CD4-positive, alpha-beta T cell treated with Interleukin-10 for 1 hour (primary cell): Measurements from ENCODE around the gene TNNI2.

Experiments
- DNase-seq: peaks from one replicate; pipeline ENCODE4 v3.0.0-alpha.2; 2020

Gene TNNI2

GRCh38 chr11:1835671-1836010 is 3.1 kb upstream of the TNNI2 start:
- DNase-seq, result no peak

GRCh38 chr11:1836011-1836945 is 2.5 kb upstream of the TNNI2 start:
- DNase-seq, result no peak

GRCh38 chr11:1837171-1838076 is 1.4 kb upstream of the TNNI2 start:
- DNase-seq, result peak; percentile 84

- no peak for DNase-seq
These were observed 730 bp upstream of the TNNI2 start for GRCh38 chr11:1838077-1838425.

GRCh38 chr11:1839204-1839923 is 583 bp downstream of the TNNI2 start:
- no peak for DNase-seq

- DNase-seq, result peak; percentile 34
These were observed 1.4 kb downstream of the TNNI2 start for GRCh38 chr11:1839924-1840779.

- no peak for DNase-seq
These were observed 2.1 kb downstream of the TNNI2 start for GRCh38 chr11:1840780-1841480.

- no peak for DNase-seq
These were observed 2.8 kb downstream of the TNNI2 start for GRCh38 chr11:1841511-1842148.

- DNase-seq, result no peak
These were observed 3.6 kb downstream of the TNNI2 start for GRCh38 chr11:1842149-1843097.

- DNase-seq, result no peak
These were observed 4.3 kb downstream of the TNNI2 start for GRCh38 chr11:1843098-1843473.

- no peak for DNase-seq
These were observed 5.0 kb downstream of the TNNI2 start for GRCh38 chr11:1843796-1844195.

- peak; percentile 65 for DNase-seq
These were observed 5.7 kb downstream of the TNNI2 start for GRCh38 chr11:1844221-1845094.

GRCh38 chr11:1845095-1845429 is 6.3 kb downstream of the TNNI2 start:
- DNase-seq, result no peak

- DNase-seq, result peak; percentile 53
These were observed 7.0 kb downstream of the TNNI2 start for GRCh38 chr11:1845561-1846452.

- DNase-seq, result no peak
These were observed 7.7 kb downstream of the TNNI2 start for GRCh38 chr11:1846453-1846932.

- no peak for DNase-seq
These were observed 8.4 kb downstream of the TNNI2 start for GRCh38 chr11:1847006-1847735.
